ENCODE data around the gene ATG5.

ATG5 gene

DNA sequence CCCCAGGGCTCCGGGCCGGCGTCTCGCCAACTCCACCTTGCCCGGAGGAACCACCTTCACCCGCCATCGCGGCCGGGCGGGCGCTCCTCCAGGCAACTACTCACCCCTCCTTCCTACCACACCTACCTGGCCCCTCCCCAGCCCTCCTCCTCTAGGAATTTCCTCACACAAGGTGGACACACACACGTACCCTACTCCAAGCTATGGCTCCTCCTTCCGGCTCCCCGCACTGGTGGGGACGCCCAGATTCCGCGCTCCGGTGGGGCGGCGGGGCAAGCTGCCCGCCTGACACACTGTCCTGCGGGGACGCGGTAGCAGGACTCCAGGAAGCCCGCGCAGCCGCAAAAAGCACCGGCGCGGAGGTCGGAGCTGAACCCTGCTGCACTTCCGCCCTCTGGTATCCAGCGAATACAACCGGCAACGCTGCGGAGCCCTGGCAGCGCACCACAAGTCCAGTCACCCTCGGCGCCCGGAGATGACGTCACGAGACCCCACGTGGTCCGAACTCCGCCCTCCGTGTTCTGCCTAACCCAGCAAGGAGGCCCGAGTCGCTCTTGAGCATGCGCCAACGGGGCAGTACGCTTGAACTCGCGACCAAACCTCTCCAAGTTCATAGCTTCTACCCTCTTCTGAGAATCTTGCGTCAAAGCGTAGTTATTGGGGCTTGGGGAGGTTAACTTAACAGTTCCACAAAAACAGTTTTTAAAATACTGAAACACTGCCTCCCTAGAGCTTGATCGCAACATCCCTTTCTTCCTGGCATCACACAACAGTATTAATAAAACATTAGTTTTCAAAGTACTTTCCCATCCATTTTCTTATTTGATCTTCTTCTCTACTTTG lies at the start of gene ATG5:
Gene ATG5, minus strand, starts transcription at position 425 of the 843 bp plus-strand sequence. CDS start 9,552 bp downstream, outside the sequence.
- DNase-seq (ENCODE audit: low spot score) = peak; percentile 100

- no peak for DNase-seq (ENCODE audit: low spot score)
Observed at GRCh38 chr6:106373502-106374239, 48.1 kb upstream of the ATG5 start.

- DNase-seq (ENCODE audit: low spot score) = no peak
Observed at GRCh38 chr6:106372838-106373501, 47.4 kb upstream of the ATG5 start.

DNA sequence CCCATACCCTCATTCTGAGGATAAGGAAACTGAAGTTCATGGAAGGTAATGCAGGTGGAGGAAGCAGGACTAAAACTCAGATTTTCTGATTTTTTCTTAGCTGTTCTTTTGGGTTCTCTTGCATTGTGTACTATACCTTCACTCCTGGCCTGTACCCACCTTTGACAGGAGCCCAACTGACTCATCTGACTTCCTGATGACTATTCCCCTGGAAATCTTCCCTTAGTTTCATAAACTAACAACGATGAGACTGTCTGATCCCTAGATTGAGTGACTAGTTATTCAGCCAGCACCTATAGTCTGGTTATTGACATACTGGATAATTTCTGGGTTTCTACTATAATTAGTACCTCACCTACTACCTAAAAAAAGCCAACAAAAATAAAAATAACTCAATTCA lies 45.1 kb upstream of the ATG5 start:
- DNase-seq (ENCODE audit: low spot score) = no peak

DNA sequence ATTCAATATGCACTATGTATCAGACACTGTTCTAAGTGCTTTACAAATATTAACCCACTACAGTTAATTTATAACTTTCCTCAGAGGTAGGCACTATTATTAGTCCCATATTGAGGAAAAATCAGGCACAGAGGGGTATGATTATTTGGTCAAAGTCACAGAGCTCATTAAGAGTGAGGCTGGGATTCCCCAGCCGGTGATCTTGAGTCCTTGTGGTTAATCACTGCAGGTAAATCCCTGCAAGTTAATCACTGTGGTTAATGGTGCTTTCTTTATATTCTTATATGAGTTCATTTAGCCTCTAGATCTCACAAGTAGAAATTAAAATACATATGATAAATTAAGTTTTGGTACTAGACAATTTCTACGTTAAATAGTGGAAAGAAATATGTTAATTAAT lies 44.2 kb upstream of the ATG5 start:
- DNase-seq (ENCODE audit: low spot score) = no peak

- no peak for DNase-seq (ENCODE audit: low spot score)
Observed at GRCh38 chr6:106363401-106364138, 38.0 kb upstream of the ATG5 start.

- DNase-seq (ENCODE audit: low spot score) = peak; percentile 64
Observed at GRCh38 chr6:106360989-106361430, 35.5 kb upstream of the ATG5 start.

DNA sequence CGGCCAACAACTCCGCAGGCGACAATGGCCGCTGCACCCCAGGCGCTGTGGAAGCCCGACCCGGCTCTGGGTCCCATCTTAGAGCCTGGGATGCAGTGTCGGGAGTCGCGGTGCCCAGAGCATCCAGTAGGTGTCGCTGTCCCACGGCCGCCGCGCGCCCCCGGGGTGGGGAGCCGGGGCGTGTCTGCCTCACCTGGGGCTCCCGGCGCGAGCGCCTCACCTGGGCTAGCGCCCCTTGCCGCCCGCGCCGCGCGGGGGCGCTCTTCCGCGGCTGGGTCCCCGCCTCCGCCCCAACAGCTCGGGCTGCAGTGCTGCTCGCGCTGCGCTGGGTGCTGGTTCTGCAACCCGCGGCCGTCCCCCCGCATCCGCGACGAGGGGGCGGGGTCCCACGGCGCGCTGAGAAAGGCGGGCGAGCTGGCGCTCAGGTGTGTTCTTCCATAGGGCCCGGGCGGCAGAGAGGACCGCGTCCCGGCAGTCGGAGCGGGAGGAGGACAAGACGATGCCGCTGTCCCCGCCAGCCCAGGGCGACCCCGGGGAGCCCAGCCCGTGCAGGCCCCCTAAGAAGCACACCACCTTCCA lies 34.9 kb upstream of the ATG5 start, which contains the start of gene CRYBG1:
Gene CRYBG1, plus strand, starts transcription at position 308 of the 579 bp plus-strand sequence. Its CDS starts 192 bp downstream, at position 500.
- peak; percentile 71 for DNase-seq (ENCODE audit: low spot score)

DNA sequence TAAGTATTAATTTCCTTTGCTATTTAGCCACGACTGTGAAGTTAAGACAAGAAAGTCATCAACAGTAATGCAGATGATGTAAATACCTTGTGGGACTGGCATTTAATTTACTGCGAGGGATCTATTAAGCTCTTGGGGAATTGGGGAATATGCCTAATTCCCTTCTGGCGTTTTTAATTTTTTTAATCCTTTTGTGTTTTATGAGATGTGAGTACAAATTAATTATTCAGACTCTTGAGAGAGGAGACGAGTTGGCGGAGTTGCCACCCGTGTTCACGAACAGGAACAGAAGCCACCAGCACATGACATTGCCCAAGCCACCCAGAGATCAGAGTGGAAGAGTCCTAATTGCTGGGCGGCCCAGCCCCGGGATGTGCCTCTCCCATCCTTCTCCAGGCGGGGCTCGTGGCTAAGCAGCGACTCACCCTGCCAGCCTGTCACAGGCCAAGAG lies 34.4 kb upstream of the ATG5 start:
- DNase-seq (ENCODE audit: low spot score) = no peak

DNA sequence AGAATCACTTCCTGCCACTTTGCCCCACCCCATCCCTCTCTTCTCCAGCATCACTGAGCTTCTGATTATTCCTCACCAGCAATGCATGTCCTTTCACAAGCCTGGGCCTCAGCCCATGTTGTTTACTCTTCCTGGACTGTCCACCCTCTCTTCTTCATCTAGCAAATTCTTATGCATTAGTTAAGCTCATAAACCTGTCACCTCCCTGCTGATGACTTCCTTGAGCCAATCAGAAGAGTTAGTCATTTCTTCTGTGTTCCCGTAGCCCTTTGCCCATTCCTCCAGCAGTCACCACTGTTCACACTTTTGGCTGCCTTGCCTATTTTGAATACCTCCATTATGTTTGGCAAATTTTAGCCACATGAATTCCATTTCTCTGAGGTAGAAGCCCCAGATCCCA lies 30.8 kb upstream of the ATG5 start:
- no peak for DNase-seq (ENCODE audit: low spot score)

DNA sequence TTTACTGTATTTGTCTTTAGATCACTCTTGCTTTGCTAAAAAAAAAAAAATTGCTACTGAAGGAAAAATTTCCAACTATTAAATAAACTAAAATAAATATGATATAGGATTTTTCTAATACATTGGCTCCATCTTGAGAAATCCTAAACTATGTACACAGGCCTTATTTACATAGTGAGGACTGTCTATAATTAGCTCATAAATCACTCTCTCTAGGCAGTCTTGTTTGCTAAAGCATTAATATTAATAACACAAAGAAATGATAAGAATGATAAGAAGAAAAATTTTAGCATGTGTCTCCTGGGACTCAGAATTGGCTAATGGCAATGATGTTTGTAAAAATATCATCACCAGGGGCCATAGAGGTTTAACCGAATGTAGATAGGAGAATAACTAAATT lies 21.7 kb upstream of the ATG5 start:
- DNase-seq (ENCODE audit: low spot score) = no peak

DNA sequence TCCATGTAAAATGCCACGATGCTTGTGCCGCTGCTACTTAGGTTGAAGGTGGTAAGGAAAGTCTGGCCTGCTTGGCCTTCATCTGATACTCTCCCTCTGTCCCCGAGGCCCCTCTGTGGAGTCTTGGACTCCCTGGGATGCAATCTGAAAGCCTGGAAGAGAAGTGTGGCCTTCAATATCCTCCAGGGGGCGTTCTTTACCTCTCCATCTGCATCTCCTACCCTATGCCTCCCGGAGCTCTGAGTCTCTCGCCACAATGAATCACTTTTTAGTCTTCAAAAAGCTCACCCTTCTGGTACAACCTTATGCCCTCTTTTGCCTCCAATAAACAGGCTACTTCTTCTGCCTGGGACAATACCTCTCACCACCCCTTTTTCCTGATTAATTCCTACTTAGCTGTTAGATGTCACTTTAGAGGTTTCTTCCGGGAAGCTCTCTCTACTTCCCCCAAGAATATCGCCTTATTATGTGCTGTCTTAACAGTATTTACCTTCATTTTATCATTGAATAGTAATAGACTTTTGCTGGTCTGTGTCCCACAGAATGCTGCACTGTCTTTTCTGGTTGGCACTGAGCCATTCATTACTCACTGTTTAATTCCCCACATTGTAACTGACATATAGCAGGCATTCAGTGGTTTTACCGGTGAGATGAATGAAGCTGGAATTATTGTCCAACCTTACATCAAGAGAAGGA lies 13.9 kb upstream of the ATG5 start:
- DNase-seq (ENCODE audit: low spot score) = no peak

GRCh38 chr6:106334646-106335448 lies 9.3 kb upstream of the ATG5 start:
- no peak for DNase-seq (ENCODE audit: low spot score)

DNA sequence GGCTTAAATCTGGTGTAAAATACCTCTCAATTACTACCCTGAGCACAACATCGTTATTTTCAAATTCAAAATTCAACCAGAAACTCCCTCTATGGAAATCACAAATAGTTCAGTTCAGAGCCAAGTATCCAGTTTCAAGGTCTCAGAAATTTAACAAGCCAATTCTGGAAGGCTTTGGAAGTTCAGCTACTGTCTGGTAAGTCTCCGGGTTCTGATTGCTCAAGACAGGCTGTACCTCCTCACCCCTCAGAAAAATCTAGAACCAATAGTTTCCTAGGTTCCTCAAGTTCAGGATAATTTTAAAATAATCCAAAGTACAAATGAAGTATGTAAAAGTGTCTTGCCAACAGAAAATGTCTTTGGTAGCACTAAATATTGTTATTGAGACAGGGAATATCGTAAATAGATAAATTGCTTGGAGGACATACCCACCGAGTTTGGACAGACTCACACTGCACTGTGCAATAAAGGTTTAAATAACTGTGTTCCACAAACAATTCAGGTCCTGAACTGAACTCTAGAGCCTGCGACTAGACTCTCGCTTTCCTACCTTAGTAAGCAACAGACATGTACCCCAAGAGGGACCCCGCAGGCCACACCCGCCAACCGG lies 729 bp downstream of the ATG5 start:
- DNase-seq (ENCODE audit: low spot score) = no peak

- DNase-seq (ENCODE audit: low spot score) = no peak
Observed at GRCh38 chr6:106321940-106322339, 3.6 kb downstream of the ATG5 start.

DNA sequence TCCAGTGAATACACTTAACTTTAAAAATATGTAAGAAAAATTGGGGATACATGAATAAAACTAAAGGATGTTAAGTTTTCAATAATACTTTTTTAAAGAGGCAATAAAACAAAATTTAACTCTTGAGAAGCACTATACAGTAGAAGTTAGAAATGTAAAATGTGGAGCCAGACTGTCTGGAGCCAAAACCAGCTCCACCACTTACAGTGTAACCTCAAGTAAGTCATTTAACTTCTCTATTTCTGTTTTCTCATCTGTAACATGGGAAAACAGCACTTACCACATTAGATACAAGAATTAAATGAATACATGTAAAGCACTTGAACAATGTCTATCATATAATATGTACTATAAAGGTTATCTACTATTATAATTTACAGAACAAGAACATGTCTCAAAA lies 6.7 kb downstream of the ATG5 start:
- DNase-seq (ENCODE audit: low spot score) = no peak

GRCh38 chr6:106318061-106318460 lies 7.5 kb downstream of the ATG5 start:
- DNase-seq (ENCODE audit: low spot score) = no peak

DNA sequence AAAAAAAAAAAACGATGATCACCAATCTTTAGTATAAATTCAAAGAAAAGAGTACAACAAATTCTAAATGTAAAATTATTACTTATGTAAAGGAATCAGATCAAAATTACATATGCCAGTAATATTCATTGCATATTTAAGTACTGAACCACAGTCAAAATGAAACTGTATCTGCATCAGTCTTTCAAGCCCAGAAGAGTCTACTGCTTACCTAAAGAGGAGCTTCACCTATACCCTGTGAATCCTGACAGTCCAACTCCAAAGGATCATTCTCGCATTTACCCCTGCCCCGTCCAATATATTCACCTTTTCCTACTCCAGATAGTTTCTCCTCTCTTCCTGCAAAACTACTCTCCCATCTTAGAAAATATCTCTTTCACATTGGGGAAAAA lies 9.2 kb downstream of the ATG5 start:
- DNase-seq (ENCODE audit: low spot score) = no peak

GRCh38 chr6:106315765-106316374 lies 9.7 kb downstream of the ATG5 start:
- no peak for DNase-seq (ENCODE audit: low spot score)

Data from left forelimb (tissue), 1 donor.